ENCODE data around the gene RASAL2. TPM values are rescaled to one million over a fixed set of nuclear protein-coding genes. Genes with fewer than 3 reads are reported as not detected.

RASAL2 gene
- total and polyA plus RNA-seq, 9 of the 15 experiments (the other 6 are each of a cell fraction or from before 2014, with no cell fraction given): 0.13 to 1.0 (median 0.62) TPM

- POLR2A ChIA-PET: no interaction called here
- Histone ChIP-seq H2AFZ (ENCODE audit: low read depth, low read length) (no peak overlapping the region), H3K4me1 (replicated peaks in 1 of 2; ENCODE audit: control insufficient read depth in 2 of 2, insufficient read depth in 2 of 2, low read length in 2 of 2) (no peaks in the 10 kb centered on the region), H3K9ac (ENCODE audit: insufficient read depth in 1 of 2, low read depth in 2 of 2, low read length in 2 of 2) (no peak overlapping the region), H3K9me3 (replicated peaks; ENCODE audit: control insufficient read depth, insufficient read depth, low read depth, low read length) (no peaks in the 10 kb centered on the region), H3K27me3 (ENCODE audit: control insufficient read depth in 2 of 2, insufficient read depth in 2 of 2, low read length in 2 of 2) (peaks cover 36 to 77% of the 10 kb centered on the region in 2 experiments), H3K79me2 (ENCODE audit: control insufficient read depth, insufficient read depth, low read length) (no peaks in the 10 kb centered on the region), H3K4me3 (no peak overlapping the region), H3K9me1 (ENCODE audit: control insufficient read depth, insufficient read depth, low read length) (peaks cover 3% of the 10 kb centered on the region), H3K36me3 (ENCODE audit: control insufficient read depth, insufficient read depth, low read length) (no peaks in the 10 kb centered on the region), H4K20me1 (replicated peaks; ENCODE audit: control insufficient read depth, insufficient read depth, low read length) (no peaks in the 10 kb centered on the region; the same call in 1 of the 2 replicates), H3K4me2 (ENCODE audit: insufficient read depth, low read length) (no peak overlapping the region), H3K27ac (ENCODE audit: extremely low read depth, low read depth, low read length) (no peak overlapping the region)
- in situ Hi-C loops (cut with MboI) (no loop called here), intact Hi-C loops (cut with micrococcal nuclease) (no loop called here)
- BruUV-seq (replicated peaks): no TSS peak
- ATAC-seq (no peak), FAIRE-seq (no peak), DNase-seq (ENCODE audit: extremely low read depth in 1 of 4, low spot score in 3 of 4) (no peak)
- 1% methylated on average over 7 of the region's 7 CpGs for WGBS (ENCODE audit: insufficient coverage, low coverage, missing lambda C conversion rate)
- CTCF ChIA-PET (ENCODE audit: low intra/inter-chr PET ratio): no interaction called here
- TF ChIP-seq ZFPM2 (CRISPR knock-in tag; IDR thresholded peaks at IDR 0.05) (no peak), FOXP4 (CRISPR knock-in tag; IDR thresholded peaks at IDR 0.05; ENCODE audit: borderline replicate concordance) (no peak), ZNF589 (CRISPR knock-in tag; IDR thresholded peaks at IDR 0.05; ENCODE audit: low read depth) (no peak), TOE1 (IDR thresholded peaks at IDR 0.05; ENCODE audit: borderline replicate concordance) (no peak), TOE1 (CRISPR knock-in tag; IDR thresholded peaks at IDR 0.05; ENCODE audit: borderline replicate concordance, low read depth) (no peak), TBL1XR1 (IDR thresholded peaks at IDR 0.05; ENCODE audit: low read length in 2 of 2) (no peak), POLR2A (conservative IDR thresholded peaks at IDR 0.05) (no peak), CREB5 (CRISPR knock-in tag; IDR thresholded peaks at IDR 0.05) (no peak), ZNF592 (IDR thresholded peaks at IDR 0.05) (no peak), ZNF280A (IDR thresholded peaks at IDR 0.05; ENCODE audit: low read depth, partially characterized antibody) (no peak), TBP (optimal IDR thresholded peaks at IDR 0.05; ENCODE audit: low read depth, low read length) (no peak), ZBTB9 (CRISPR knock-in tag; IDR thresholded peaks at IDR 0.05) (no peak)
These were observed 404.1 kb downstream of the RASAL2 start for GRCh38 chr1:178497903-178498478.

All from K562 (cell line).